Measurements from ENCODE around the gene RGS12.

The RGS12 gene

GRCh38 chr4:3250956-3251690 is 41.7 kb upstream of the RGS12 start:
- Histone ChIP-seq H3K27me3 (ENCODE audit: low read depth, low read length) (no peaks in the 10 kb centered on the region), H3K27ac (ENCODE audit: low read length) (no peak overlapping the region), H3K9ac (ENCODE audit: low read length) (no peak overlapping the region), H3K9me3 (ENCODE audit: insufficient read depth, low read length) (no peaks in the 10 kb centered on the region), H4K20me1 (ENCODE audit: insufficient read depth, low read length) (no peaks in the 10 kb centered on the region), H3K79me2 (ENCODE audit: low read length) (no peaks in the 10 kb centered on the region), H3K4me2 (ENCODE audit: low read length) (no peak overlapping the region), H2AFZ (ENCODE audit: low read depth, low read length) (no peak overlapping the region), H3K4me1 (ENCODE audit: low read length) (peaks cover 6% of the 10 kb centered on the region), H3K4me3 (ENCODE audit: low read length) (no peak overlapping the region), H3K36me3 (replicated peaks; ENCODE audit: low read depth, low read length) (peaks cover 7% of the 10 kb centered on the region)
- no peak for TF ChIP-seq CTCF (IDR thresholded peaks at IDR 0.05; ENCODE audit: low read depth, low read length)
- no peak for TF ChIP-seq EZH2phosphoT487 (IDR thresholded peaks at IDR 0.05; ENCODE audit: low read depth)

- Histone ChIP-seq H3K9ac (ENCODE audit: low read length) (no peak overlapping the region), H3K4me1 (ENCODE audit: low read length) (peaks cover 9% of the 10 kb centered on the region), H3K27me3 (ENCODE audit: low read depth, low read length) (no peaks in the 10 kb centered on the region), H3K27ac (ENCODE audit: low read length) (no peak overlapping the region), H3K9me3 (ENCODE audit: insufficient read depth, low read length) (no peaks in the 10 kb centered on the region), H3K4me3 (ENCODE audit: low read length) (no peak overlapping the region), H3K4me2 (ENCODE audit: low read length) (no peak overlapping the region), H3K79me2 (ENCODE audit: low read length) (no peaks in the 10 kb centered on the region), H3K36me3 (replicated peaks; ENCODE audit: low read depth, low read length) (peaks cover 12% of the 10 kb centered on the region), H2AFZ (ENCODE audit: low read depth, low read length) (no peak overlapping the region), H4K20me1 (ENCODE audit: insufficient read depth, low read length) (no peaks in the 10 kb centered on the region)
- TF ChIP-seq CTCF (IDR thresholded peaks at IDR 0.05; ENCODE audit: low read depth, low read length): no peak
- TF ChIP-seq EZH2phosphoT487 (IDR thresholded peaks at IDR 0.05; ENCODE audit: low read depth): no peak
These were observed 40.9 kb upstream of the RGS12 start for GRCh38 chr4:3251691-3252479.

- H3K4me3 ChIP-seq (ENCODE audit: low read length): no peak overlapping the region
- no peak overlapping the region for H3K9ac ChIP-seq (ENCODE audit: low read length)
- no peak overlapping the region for H3K27ac ChIP-seq (ENCODE audit: low read length)
- H3K79me2 ChIP-seq (ENCODE audit: low read length): no peaks in the 10 kb centered on the region
- H3K4me2 ChIP-seq (ENCODE audit: low read length): no peak overlapping the region
- TF ChIP-seq EZH2phosphoT487 (IDR thresholded peaks at IDR 0.05; ENCODE audit: low read depth) (no peak), CTCF (IDR thresholded peaks at IDR 0.05; ENCODE audit: low read depth, low read length) (no peak)
- H2AFZ ChIP-seq (ENCODE audit: low read depth, low read length): no peak overlapping the region
- H3K9me3 ChIP-seq (ENCODE audit: insufficient read depth, low read length): no peaks in the 10 kb centered on the region
- H3K36me3 ChIP-seq (replicated peaks; ENCODE audit: low read depth, low read length): peaks cover 12% of the 10 kb centered on the region
- peaks cover 14% of the 10 kb centered on the region for H3K4me1 ChIP-seq (ENCODE audit: low read length)
- no peaks in the 10 kb centered on the region; the same call in 1 of the 2 replicates for H4K20me1 ChIP-seq (ENCODE audit: insufficient read depth, low read length)
- H3K27me3 ChIP-seq (ENCODE audit: low read depth, low read length): no peaks in the 10 kb centered on the region
These were observed 40.4 kb upstream of the RGS12 start for GRCh38 chr4:3252480-3252828.

GRCh38 chr4:3252831-3253641 is 39.8 kb upstream of the RGS12 start:
- no peak overlapping the region for H3K27ac ChIP-seq (ENCODE audit: low read length)
- no peak overlapping the region for H2AFZ ChIP-seq (ENCODE audit: low read depth, low read length)
- H3K79me2 ChIP-seq (ENCODE audit: low read length): no peaks in the 10 kb centered on the region
- no peak for TF ChIP-seq CTCF (IDR thresholded peaks at IDR 0.05; ENCODE audit: low read depth, low read length)
- no peak for TF ChIP-seq EZH2phosphoT487 (IDR thresholded peaks at IDR 0.05; ENCODE audit: low read depth)
- H4K20me1 ChIP-seq (ENCODE audit: insufficient read depth, low read length): no peaks in the 10 kb centered on the region; the same call in 1 of the 2 replicates
- no peak overlapping the region for H3K9ac ChIP-seq (ENCODE audit: low read length)
- H3K4me2 ChIP-seq (ENCODE audit: low read length): no peak overlapping the region
- peaks cover 20% of the 10 kb centered on the region for H3K4me1 ChIP-seq (ENCODE audit: low read length)
- H3K27me3 ChIP-seq (ENCODE audit: low read depth, low read length): no peaks in the 10 kb centered on the region
- H3K9me3 ChIP-seq (ENCODE audit: insufficient read depth, low read length): no peaks in the 10 kb centered on the region
- H3K36me3 ChIP-seq (replicated peaks; ENCODE audit: low read depth, low read length): peaks cover 12% of the 10 kb centered on the region
- H3K4me3 ChIP-seq (ENCODE audit: low read length): no peak overlapping the region
